GM12878 (cell line): Measurements from ENCODE around the gene SOCS6. TPM values are rescaled to one million over a fixed set of nuclear protein-coding genes. Genes with fewer than 3 reads are reported as not detected.
A peak's percentile ranks its signal among the peaks of the same experiment; 100 is the strongest.

ENCODE experiments used
- ATAC-seq: fragments of 200-7000 bp; cut with Tn5 transposase; 3 replicates; pipeline ENCODE4 v1.9.1; 2020; ENCODE audit warnings: mild to moderate bottlenecking, moderate library complexity
- BruUV-seq: library from RNA; stranded (reverse); fragments of 400-500 nt; replicated peaks from 2 replicates; lab custom pipeline; 2021; lab: Mats Ljungman, UMichigan
- CTCF ChIA-PET: fragments of 300-600 bp; sonication (Branson Sonifier 250); formaldehyde crosslinking; extraction: SDS; loops from one replicate; lab custom pipeline; 2021; ENCODE audit warnings: inconsistent platforms; lab: Yijun Ruan, JAX
- POLR2A ChIA-PET: fragments of 350-600 bp; formaldehyde crosslinking; extraction: SDS; loops from one replicate; lab custom pipeline; 2021; ENCODE audit warnings: inconsistent platforms; lab: Charles Lee
- RAD21 ChIA-PET: fragments of 300-600 bp; sonication (Branson Sonifier 250); formaldehyde crosslinking; loops from one replicate; lab custom pipeline; 2023; ENCODE audit warnings: antibody characterized with exemption; ENCODE audit not compliant: unreplicated experiment; lab: Charles Lee
- SMC1A ChIA-PET: fragments of 300-600 bp; sonication (Branson Sonifier 250); formaldehyde crosslinking; loops from one replicate; lab custom pipeline; 2023; ENCODE audit not compliant: unreplicated experiment, uncharacterized antibody; lab: Charles Lee
- DNase-seq: peaks from one replicate; pipeline ENCODE4 v3.0.0-alpha.2; 2011; ENCODE audit warnings: low read depth, low spot score
- FAIRE-seq: peaks from 3 replicates; lab custom pipeline; 2011; peaks lifted over from hg19 to GRCh38; lab: Jason Lieb, UNC
- H2AFZ ChIP-seq: 2 replicates; pipeline ENCODE4 v1.6.0; 2011; ENCODE audit warnings: low read depth, low read length, control low read depth; ENCODE audit not compliant: control insufficient read depth
- H3K27ac ChIP-seq: 2 replicates; pipeline ENCODE4 v1.5.1; 2011; ENCODE audit warnings: control low read depth; ENCODE audit not compliant: control insufficient read depth, insufficient read depth
- H3K27me3 ChIP-seq, 2 experiments: replicated peaks in 1 of 2; 2 replicates each; pipeline versions ENCODE4 v1.6.0 to v1.6.1; 2011; ENCODE audit warnings: low read length in 1 of 2; ENCODE audit not compliant: control insufficient read depth in 2 of 2, insufficient read depth in 2 of 2
- H3K36me3 ChIP-seq, 2 experiments: 2 replicates each; pipeline ENCODE4 v1.5.1; 2011; ENCODE audit warnings: low read length in 1 of 2; ENCODE audit not compliant: control insufficient read depth in 2 of 2, insufficient read depth in 2 of 2
- H3K4me1 ChIP-seq: 2 replicates; pipeline ENCODE4 v1.6.1; 2011; ENCODE audit warnings: mild to moderate bottlenecking, low read length, moderate library complexity, mixed read lengths; ENCODE audit not compliant: control insufficient read depth, insufficient read depth
- H3K4me2 ChIP-seq: 2 replicates; pipeline ENCODE4 v1.6.0; 2011; ENCODE audit warnings: control low read depth; ENCODE audit not compliant: control insufficient read depth, insufficient read depth
- H3K4me3 ChIP-seq: fragments of 200-600 bp; sonication (generic); 2 replicates; pipeline ENCODE4 v1.5.1; 2016
- H3K79me2 ChIP-seq: 2 replicates; pipeline ENCODE4 v1.6.0; 2011; ENCODE audit warnings: low read length; ENCODE audit not compliant: control insufficient read depth, insufficient read depth
- H3K9ac ChIP-seq: 2 replicates; pipeline ENCODE4 v1.8.0; 2011; ENCODE audit warnings: low read length, control low read depth, mixed read lengths; ENCODE audit not compliant: control insufficient read depth, insufficient read depth
- H3K9me3 ChIP-seq: replicated peaks from 3 replicates; pipeline ENCODE4 v1.5.1; 2011; ENCODE audit warnings: mild to moderate bottlenecking, low read length; ENCODE audit not compliant: control insufficient read depth, insufficient read depth
- H4K20me1 ChIP-seq: 2 replicates; pipeline ENCODE4 v1.6.0; 2011; ENCODE audit not compliant: control insufficient read depth, insufficient read depth
- BMI1 ChIP-seq: fragments of 450-650 bp; IDR thresholded peaks from 2 replicates; pipeline ENCODE4 v1.6.1; 2016; ENCODE audit warnings: mild to moderate bottlenecking, moderate library complexity, borderline replicate concordance
- BRCA1 ChIP-seq: IDR thresholded peaks from 2 replicates; pipeline ENCODE4 v1.6.1; 2011; ENCODE audit warnings: low read depth, low read length, improper control_type of control experiment
- CREM ChIP-seq: IDR thresholded peaks from 2 replicates; pipeline ENCODE4 v1.6.1; 2014; ENCODE audit warnings: antibody characterized with exemption, low read depth
- EED ChIP-seq: sonication (generic); IDR thresholded peaks from 2 replicates; pipeline ENCODE4 v1.6.1; 2016; ENCODE audit warnings: antibody characterized with exemption, low read depth
- FOXM1 ChIP-seq: IDR thresholded peaks from 2 replicates; pipeline ENCODE4 v1.6.1; 2012; ENCODE audit warnings: low read depth, mild to moderate bottlenecking, inconsistent platforms, low read length, moderate library complexity
- KDM1A ChIP-seq: fragments of 200-600 bp; sonication (generic); IDR thresholded peaks from 2 replicates; pipeline ENCODE4 v1.6.1; 2016; ENCODE audit warnings: borderline replicate concordance
- MTA3 ChIP-seq: IDR thresholded peaks from 2 replicates; pipeline ENCODE4 v1.6.1; 2012; ENCODE audit warnings: low read length, inconsistent platforms, borderline replicate concordance
- NFIC ChIP-seq: IDR thresholded peaks from 2 replicates; pipeline ENCODE4 v1.6.1; 2012; ENCODE audit warnings: low read depth, mild to moderate bottlenecking, inconsistent platforms, low read length, moderate library complexity
- PML ChIP-seq: IDR thresholded peaks from 2 replicates; pipeline ENCODE4 v1.6.1; 2012; ENCODE audit warnings: low read length, inconsistent platforms
- POLR2A ChIP-seq: IDR thresholded peaks from 2 replicates; pipeline ENCODE4 v1.6.1; 2011; ENCODE audit warnings: low read depth, mild to moderate bottlenecking, low read length
- RELA ChIP-seq: fragments of 450-650 bp; IDR thresholded peaks from 2 replicates; pipeline ENCODE4 v1.8.0; 2014; ENCODE audit warnings: borderline replicate concordance; ENCODE audit not compliant: partially characterized antibody
- SPI1 ChIP-seq: IDR thresholded peaks from 2 replicates; pipeline ENCODE4 v1.6.1; 2011; ENCODE audit warnings: low read depth, mild to moderate bottlenecking, low read length, moderate library complexity, borderline replicate concordance; ENCODE audit not compliant: insufficient read depth
- SRF ChIP-seq, 2 experiments: IDR thresholded peaks; 2 replicates each; pipeline ENCODE4 v1.6.1; 2011; ENCODE audit warnings: low read depth in 2 of 2, low read length in 2 of 2, mild to moderate bottlenecking in 1 of 2, moderate library complexity in 1 of 2
- WGBS: methylation state at CpG from one replicate; pipeline ENCODE4 v1.1.6; 2016; ENCODE audit warnings: low lambda C conversion rate; ENCODE audit not compliant: insufficient replicate concordance, insufficient coverage; ENCODE audit errors: missing lambda C conversion rate; 5-methylcytosine and 5-hydroxymethylcytosine counted together
- in situ Hi-C: fragments of 300-500 bp; cut with MboI; formaldehyde crosslinking; loops from 9 replicates; pipeline ENCODE4 v1.14.3; 2018; ENCODE audit warnings: mixed read lengths
- intact Hi-C: fragments of 100-400 bp; cut with micrococcal nuclease; formaldehyde crosslinking; loops from one replicate; pipeline ENCODE4 v1.14.2; 2022; ENCODE audit not compliant: unreplicated experiment
- polyA plus RNA-seq, 11 experiments: library from polyadenylated mRNA; depleted of rRNA in 4 of 11; unstranded in 6 of 11; stranded (reverse) in 5 of 11; fragments of >200 nt; fragmentation: Nextera tagmentation in 4 of 11; fragmentation: Illumina TruSeq in 1 of 11; extraction: Ambion mirVana in 4 of 11; extraction: Trizol in 1 of 11; gene quantifications; 1 replicate in 1 of 11; 2 replicates in 10 of 11; pipeline versions ENCODE4 v1.2.1 to v1.2.3, GENCODE V29; 2011 to 2016; ENCODE audit warnings: inconsistent platforms in 2 of 11, missing spikeins in 2 of 11, low read depth in 1 of 11
- total RNA-seq, 4 experiments: library from RNA; depleted of rRNA in 3 of 4; stranded (reverse); fragments of >200 nt in 3 of 4; fragmentation: Illumina TruSeq in 1 of 4; extraction: Trizol in 1 of 4; gene quantifications; 2 replicates each; pipeline versions ENCODE4 v1.2.1 to v1.2.3, GENCODE V29; 2013 to 2021
- TF ChIP-seq, protein P1 (sequence below): fragments of 450-650 bp; IDR thresholded peaks from 2 replicates; pipeline ENCODE4 v1.6.1; 2017; ENCODE audit warnings: mild to moderate bottlenecking
- TF ChIP-seq, protein P2 (sequence below): IDR thresholded peaks from 2 replicates; pipeline ENCODE4 v1.6.1; 2012; ENCODE audit warnings: low read depth, low read length, improper control_type of control experiment
- TF ChIP-seq, protein P3 (sequence below): fragments of 450-650 bp; IDR thresholded peaks from 2 replicates; pipeline ENCODE4 v1.6.1; 2018; ENCODE audit warnings: borderline replicate concordance, mild to moderate bottlenecking; ENCODE audit not compliant: partially characterized antibody

The SOCS6 gene
- total and polyA plus RNA-seq, 10 of the 15 experiments (the other 5 are each of a cell fraction or from before 2014, with no cell fraction given) = 1.6 to 6.1 (median 4.1) TPM

DNA sequence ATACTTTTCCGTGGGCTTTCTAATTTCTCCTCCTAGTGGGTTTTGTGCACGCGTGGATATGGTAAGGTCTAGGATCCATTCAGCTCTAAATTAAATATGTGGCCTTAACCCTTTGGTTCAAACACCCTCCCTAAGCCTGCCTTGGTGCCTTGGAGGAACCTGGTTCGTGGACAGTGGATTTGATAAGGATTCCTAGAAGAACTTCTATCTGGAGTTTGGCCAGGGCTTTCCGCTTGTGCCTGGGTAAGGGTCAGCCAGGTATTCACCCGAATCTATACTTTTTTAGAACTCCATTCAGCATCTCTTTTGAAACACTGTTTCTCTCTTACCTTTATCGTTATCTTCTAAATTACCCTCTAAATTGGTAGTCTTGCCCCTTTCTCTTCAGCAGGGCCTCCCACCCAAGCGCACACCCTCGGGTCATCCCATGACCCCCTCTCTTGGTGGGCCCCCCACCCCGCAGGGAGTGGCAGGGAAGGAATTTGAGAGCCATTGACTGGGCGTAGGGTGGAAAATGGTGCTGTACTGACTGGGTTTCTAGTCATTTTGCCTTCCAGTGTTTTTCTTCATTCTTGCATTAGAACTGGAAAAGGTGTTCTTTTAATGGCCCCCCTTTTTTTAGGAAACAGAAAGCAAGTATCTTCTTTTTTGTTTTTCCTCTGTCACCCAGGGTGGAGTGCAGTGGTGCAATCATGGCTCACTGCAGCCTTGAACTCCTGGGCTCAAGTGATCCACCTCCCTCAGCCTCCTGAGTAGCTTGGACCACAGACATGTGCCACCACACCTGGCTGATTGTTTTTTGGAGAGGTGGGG is 1.8 kb downstream of the SOCS6 start:
- Histone ChIP-seq H3K4me3 (peak overlapping the region; percentile 76; the same call in 1 of the 2 replicates), H3K79me2 (peaks cover 31% of the 10 kb centered on the region), H3K4me2 (peak overlapping the region; percentile 64; the same call in 1 of the 2 replicates), H3K36me3 (no peaks in the 10 kb centered on the region), H3K4me1 (peaks cover 5% of the 10 kb centered on the region), H3K9me3 (no peaks in the 10 kb centered on the region), H3K27ac (no peak overlapping the region), H3K9ac (peak overlapping the region; percentile 75; the same call in 1 of the 2 replicates), H2AFZ (no peak overlapping the region), H3K27me3 (no peaks in the 10 kb centered on the region), H4K20me1 (peaks cover 4% of the 10 kb centered on the region; the same call in 1 of the 2 replicates)
- ChIA-PET CTCF (no interaction called here), POLR2A (no interaction called here), SMC1A (no interaction called here), RAD21 (no interaction called here)
- WGBS = 93% methylated on average over 11 of the region's 11 CpGs
- no peak for ATAC-seq
- BruUV-seq = no TSS peak
- intact Hi-C loops = loop anchor here (2.0 to 5.0 kb wide), 2 partner anchors 86 to 328 kb away; partner anchors contain the start of gene RTTN
- in situ Hi-C loops = no loop called here
- FAIRE-seq = no peak
- no peak for DNase-seq
- TF ChIP-seq SPI1 = no peak
- no peak for TF ChIP-seq FOXM1
- TF ChIP-seq, protein P1, sequence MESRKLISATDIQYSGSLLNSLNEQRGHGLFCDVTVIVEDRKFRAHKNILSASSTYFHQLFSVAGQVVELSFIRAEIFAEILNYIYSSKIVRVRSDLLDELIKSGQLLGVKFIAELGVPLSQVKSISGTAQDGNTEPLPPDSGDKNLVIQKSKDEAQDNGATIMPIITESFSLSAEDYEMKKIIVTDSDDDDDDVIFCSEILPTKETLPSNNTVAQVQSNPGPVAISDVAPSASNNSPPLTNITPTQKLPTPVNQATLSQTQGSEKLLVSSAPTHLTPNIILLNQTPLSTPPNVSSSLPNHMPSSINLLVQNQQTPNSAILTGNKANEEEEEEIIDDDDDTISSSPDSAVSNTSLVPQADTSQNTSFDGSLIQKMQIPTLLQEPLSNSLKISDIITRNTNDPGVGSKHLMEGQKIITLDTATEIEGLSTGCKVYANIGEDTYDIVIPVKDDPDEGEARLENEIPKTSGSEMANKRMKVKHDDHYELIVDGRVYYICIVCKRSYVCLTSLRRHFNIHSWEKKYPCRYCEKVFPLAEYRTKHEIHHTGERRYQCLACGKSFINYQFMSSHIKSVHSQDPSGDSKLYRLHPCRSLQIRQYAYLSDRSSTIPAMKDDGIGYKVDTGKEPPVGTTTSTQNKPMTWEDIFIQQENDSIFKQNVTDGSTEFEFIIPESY = no peak
- TF ChIP-seq PML = no peak
- TF ChIP-seq RELA = no peak
- TF ChIP-seq POLR2A = no peak
- no peak for TF ChIP-seq CREM
- TF ChIP-seq NFIC = no peak
- TF ChIP-seq SRF (IDR thresholded peaks at IDR 0.05; ENCODE audit: low read depth in 2 of 2, low read length in 2 of 2) = no peak
- no peak for TF ChIP-seq EED
- TF ChIP-seq, protein P2, sequence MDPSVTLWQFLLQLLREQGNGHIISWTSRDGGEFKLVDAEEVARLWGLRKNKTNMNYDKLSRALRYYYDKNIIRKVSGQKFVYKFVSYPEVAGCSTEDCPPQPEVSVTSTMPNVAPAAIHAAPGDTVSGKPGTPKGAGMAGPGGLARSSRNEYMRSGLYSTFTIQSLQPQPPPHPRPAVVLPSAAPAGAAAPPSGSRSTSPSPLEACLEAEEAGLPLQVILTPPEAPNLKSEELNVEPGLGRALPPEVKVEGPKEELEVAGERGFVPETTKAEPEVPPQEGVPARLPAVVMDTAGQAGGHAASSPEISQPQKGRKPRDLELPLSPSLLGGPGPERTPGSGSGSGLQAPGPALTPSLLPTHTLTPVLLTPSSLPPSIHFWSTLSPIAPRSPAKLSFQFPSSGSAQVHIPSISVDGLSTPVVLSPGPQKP = no peak
- TF ChIP-seq, protein P3, sequence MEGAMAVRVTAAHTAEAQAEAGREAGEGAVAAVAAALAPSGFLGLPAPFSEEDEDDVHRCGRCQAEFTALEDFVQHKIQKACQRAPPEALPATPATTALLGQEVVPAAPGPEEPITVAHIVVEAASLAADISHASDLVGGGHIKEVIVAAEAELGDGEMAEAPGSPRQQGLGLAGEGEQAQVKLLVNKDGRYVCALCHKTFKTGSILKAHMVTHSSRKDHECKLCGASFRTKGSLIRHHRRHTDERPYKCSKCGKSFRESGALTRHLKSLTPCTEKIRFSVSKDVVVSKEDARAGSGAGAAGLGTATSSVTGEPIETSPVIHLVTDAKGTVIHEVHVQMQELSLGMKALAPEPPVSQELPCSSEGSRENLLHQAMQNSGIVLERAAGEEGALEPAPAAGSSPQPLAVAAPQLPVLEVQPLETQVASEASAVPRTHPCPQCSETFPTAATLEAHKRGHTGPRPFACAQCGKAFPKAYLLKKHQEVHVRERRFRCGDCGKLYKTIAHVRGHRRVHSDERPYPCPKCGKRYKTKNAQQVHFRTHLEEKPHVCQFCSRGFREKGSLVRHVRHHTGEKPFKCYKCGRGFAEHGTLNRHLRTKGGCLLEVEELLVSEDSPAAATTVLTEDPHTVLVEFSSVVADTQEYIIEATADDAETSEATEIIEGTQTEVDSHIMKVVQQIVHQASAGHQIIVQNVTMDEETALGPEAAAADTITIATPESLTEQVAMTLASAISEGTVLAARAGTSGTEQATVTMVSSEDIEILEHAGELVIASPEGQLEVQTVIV = no peak
- no peak for TF ChIP-seq BMI1
- no peak for TF ChIP-seq BRCA1
- no peak for TF ChIP-seq KDM1A
- no peak for TF ChIP-seq MTA3
